Measurements from ENCODE around the gene CTNNA2. TPM values are rescaled to one million over a fixed set of nuclear protein-coding genes. Genes with fewer than 3 reads are reported as not detected.

Gene CTNNA2
- total and polyA plus RNA-seq, 11 donors = 0.20 to 0.81 TPM; not detected in 9

GRCh38 chr2:80515964-80516363, 1003.1 kb downstream of the CTNNA2 start:
- intact Hi-C loops (cut with DNase I) = no loop called here
- H3K27me3 ChIP-seq = peaks cover 0 to 5% (median 0%) of the 10 kb centered on the region in 9 donors
- 78 to 94% (median 89%) methylated on average over 3 of the region's 3 CpGs for WGBS, 4 donors
- ATAC-seq (no peak), DNase-seq (no peak)
- H3K4me1 ChIP-seq = no peaks in the 10 kb centered on the region
- no peak for TF ChIP-seq CTCF (IDR thresholded peaks at IDR 0.05)
- no peak for TF ChIP-seq POLR2A (IDR thresholded peaks at IDR 0.05)
- H3K4me3 ChIP-seq = no peak overlapping the region
- H3K36me3 ChIP-seq = no peaks in the 10 kb centered on the region
- H3K27ac ChIP-seq = no peak overlapping the region
- H3K9me3 ChIP-seq = no peaks in the 10 kb centered on the region

GRCh38 chr2:80517316-80517715, 1004.5 kb downstream of the CTNNA2 start:
- H3K36me3 ChIP-seq = no peaks in the 10 kb centered on the region
- intact Hi-C loops (cut with DNase I) = no loop called here

GRCh38 chr2:80519121-80519643, 1006.3 kb downstream of the CTNNA2 start:
- intact Hi-C loops (cut with DNase I) = no loop called here

More at GRCh38 chr2:80517316-80517715, 1004.5 kb downstream of the CTNNA2 start:
- H3K9me3 ChIP-seq = no peaks in the 10 kb centered on the region
- no peak overlapping the region for H3K27ac ChIP-seq
- peaks cover 0 to 5% (median 0%) of the 10 kb centered on the region in 9 donors for H3K27me3 ChIP-seq
- DNase-seq = no peak
- H3K4me3 ChIP-seq = no peak overlapping the region
- H3K4me1 ChIP-seq = no peaks in the 10 kb centered on the region
- 52 to 59% (median 53%) methylated on average over 3 of the region's 3 CpGs for whole genome bisulfite sequencing, 4 donors
- no peak for ATAC-seq
- no peak for TF ChIP-seq POLR2A (IDR thresholded peaks at IDR 0.05)
- no peak for TF ChIP-seq CTCF (IDR thresholded peaks at IDR 0.05)

GRCh38 chr2:80519699-80520291, 1006.9 kb downstream of the CTNNA2 start:
- no peaks in the 10 kb centered on the region for H3K4me1 ChIP-seq
- intact Hi-C loops (cut with DNase I) = no loop called here
- ATAC-seq (no peak), DNase-seq (no peak)
- TF ChIP-seq CTCF (IDR thresholded peaks at IDR 0.05) = no peak
- TF ChIP-seq POLR2A (IDR thresholded peaks at IDR 0.05) = no peak
- no peaks in the 10 kb centered on the region for H3K27me3 ChIP-seq
- no peak overlapping the region for H3K4me3 ChIP-seq
- H3K9me3 ChIP-seq = no peaks in the 10 kb centered on the region
- H3K27ac ChIP-seq = no peak overlapping the region
- WGBS, 4 donors = 48 to 94% (median 90%) methylated on average over 1 of the region's 1 CpG
- H3K36me3 ChIP-seq = no peaks in the 10 kb centered on the region

More at GRCh38 chr2:80519121-80519643, 1006.3 kb downstream of the CTNNA2 start:
- no peak for ATAC-seq
- Histone ChIP-seq H3K27ac (no peak overlapping the region), H3K4me3 (no peak overlapping the region), H3K9me3 (no peaks in the 10 kb centered on the region), H3K36me3 (no peaks in the 10 kb centered on the region), H3K27me3 (peaks cover 0 to 3% (median 0%) of the 10 kb centered on the region in 9 donors), H3K4me1 (no peaks in the 10 kb centered on the region)
- TF ChIP-seq POLR2A (IDR thresholded peaks at IDR 0.05) (no peak), CTCF (IDR thresholded peaks at IDR 0.05) (no peak)
- DNase-seq = no peak
- 79 to 86% (median 84%) methylated on average over 3 of the region's 3 CpGs for WGBS, 4 donors
